ENCODE data around the gene AP1M1.

Gene AP1M1

GRCh38 chr19:16261584-16262368, 64.1 kb downstream of the AP1M1 start:
- Histone ChIP-seq H3K36me3 (replicated peaks) (no peaks in the 10 kb centered on the region), H3K27ac (no peak overlapping the region), H3K4me3 (ENCODE audit: low read depth, low read length) (no peak overlapping the region), H3K27me3 (replicated peaks) (no peaks in the 10 kb centered on the region)
- TF ChIP-seq CTCF (IDR thresholded peaks at IDR 0.05; ENCODE audit: low read depth, low read length, missing control alignments), result no peak
- in situ Hi-C loops (cut with HindIII; ENCODE audit: low pct_ligation_motif_present, low sequenced_read_pairs), result no loop called here
- no peak for DNase-seq

- no peak overlapping the region for H3K4me3 ChIP-seq (ENCODE audit: low read depth, low read length)
- in situ Hi-C loops (cut with HindIII; ENCODE audit: low pct_ligation_motif_present, low sequenced_read_pairs), result no loop called here
- no peak overlapping the region for H3K27ac ChIP-seq
- H3K36me3 ChIP-seq (replicated peaks), result no peaks in the 10 kb centered on the region
- TF ChIP-seq CTCF (IDR thresholded peaks at IDR 0.05; ENCODE audit: low read depth, low read length, missing control alignments), result no peak
- H3K27me3 ChIP-seq (replicated peaks), result no peaks in the 10 kb centered on the region
- DNase-seq, result peak; percentile 39
Observed at GRCh38 chr19:16262618-16263017, 64.9 kb downstream of the AP1M1 start.

- TF ChIP-seq CTCF (IDR thresholded peaks at IDR 0.05; ENCODE audit: low read depth, low read length, missing control alignments), result no peak
- no peaks in the 10 kb centered on the region for H3K36me3 ChIP-seq (replicated peaks)
- H3K27me3 ChIP-seq (replicated peaks), result no peaks in the 10 kb centered on the region
- DNase-seq, result no peak
- no peak overlapping the region for H3K4me3 ChIP-seq (ENCODE audit: low read depth, low read length)
- H3K27ac ChIP-seq, result no peak overlapping the region
- in situ Hi-C loops (cut with HindIII; ENCODE audit: low pct_ligation_motif_present, low sequenced_read_pairs), result no loop called here
Observed at GRCh38 chr19:16263141-16263761, 65.5 kb downstream of the AP1M1 start.

- no peak for DNase-seq
- TF ChIP-seq CTCF (IDR thresholded peaks at IDR 0.05; ENCODE audit: low read depth, low read length, missing control alignments), result no peak
- in situ Hi-C loops (cut with HindIII; ENCODE audit: low pct_ligation_motif_present, low sequenced_read_pairs), result no loop called here
- Histone ChIP-seq H3K4me3 (ENCODE audit: low read depth, low read length) (no peak overlapping the region), H3K36me3 (replicated peaks) (no peaks in the 10 kb centered on the region), H3K27me3 (replicated peaks) (no peaks in the 10 kb centered on the region), H3K27ac (no peak overlapping the region)
Observed at GRCh38 chr19:16265205-16265604, 67.5 kb downstream of the AP1M1 start.

- in situ Hi-C loops (cut with HindIII; ENCODE audit: low pct_ligation_motif_present, low sequenced_read_pairs), result no loop called here
- Histone ChIP-seq H3K36me3 (replicated peaks) (no peaks in the 10 kb centered on the region), H3K27ac (no peak overlapping the region), H3K27me3 (replicated peaks) (no peaks in the 10 kb centered on the region), H3K4me3 (ENCODE audit: low read depth, low read length) (no peak overlapping the region)
- no peak for TF ChIP-seq CTCF (IDR thresholded peaks at IDR 0.05; ENCODE audit: low read depth, low read length, missing control alignments)
- no peak for DNase-seq
Observed at GRCh38 chr19:16265890-16266585, 68.3 kb downstream of the AP1M1 start.
